HepG2 (cell line): Measurements from ENCODE around the gene CS.

Experiments
- CTCF ChIP-seq: sonication (generic); formaldehyde crosslinking; IDR thresholded peaks from 2 replicates; pipeline ENCODE4 v1.5.0; 2020; ENCODE audit warnings: mild to moderate bottlenecking, missing genetic modification reagents, moderate library complexity
- ETV6 ChIP-seq: sonication (generic); formaldehyde crosslinking; conservative IDR thresholded peaks from 2 replicates; pipeline ENCODE4 v1.4.0; 2020; ENCODE audit warnings: missing genetic modification reagents
- GTF2F1 ChIP-seq: fragments of 150-350 bp; IDR thresholded peaks from 2 replicates; pipeline ENCODE4 v1.6.1; 2014; ENCODE audit warnings: low read length
- JUNB ChIP-seq: sonication (generic); formaldehyde crosslinking; IDR thresholded peaks from 2 replicates; pipeline ENCODE4 v1.8.0; 2022; ENCODE audit warnings: missing genetic modification reagents, mild to moderate bottlenecking, borderline replicate concordance
- POLR2A ChIP-seq, 2 experiments: IDR thresholded peaks; 2 replicates each; pipeline ENCODE4 v1.6.1; 2011; ENCODE audit warnings: low read depth in 2 of 2, low read length in 2 of 2, mild to moderate bottlenecking in 1 of 2, moderate library complexity in 1 of 2; ENCODE audit not compliant: insufficient read depth in 1 of 2
- PRDM10 ChIP-seq: sonication (generic); formaldehyde crosslinking; IDR thresholded peaks from 2 replicates; pipeline ENCODE4 v1.4.0; 2020; ENCODE audit warnings: low read depth, missing genetic modification reagents
- RAD21 ChIP-seq: fragments of 450-650 bp; formaldehyde crosslinking; IDR thresholded peaks from 2 replicates; pipeline ENCODE4 v1.5.0; 2020; ENCODE audit warnings: mild to moderate bottlenecking
- REST ChIP-seq, 2 experiments: IDR thresholded peaks; 2 replicates each; pipeline ENCODE4 v1.6.1; 2011 to 2012; ENCODE audit warnings: low read length in 2 of 2, borderline replicate concordance in 1 of 2, low read depth in 1 of 2, mild to moderate bottlenecking in 1 of 2, moderate library complexity in 1 of 2
- TCF12 ChIP-seq, 2 experiments: fragments of 450-650 bp in 1 of 2; sonication (generic) in 1 of 2; formaldehyde crosslinking in 1 of 2; IDR thresholded peaks; 2 replicates each; pipeline versions ENCODE4 v1.6.1 to v1.8.0; 2017 to 2022; ENCODE audit warnings: antibody characterized with exemption in 1 of 2, mild to moderate bottlenecking in 1 of 2, missing genetic modification reagents in 1 of 2, moderate library complexity in 1 of 2
- TEAD3 ChIP-seq: optimal IDR thresholded peaks from 2 replicates; pipeline ENCODE3; 2016; ENCODE audit warnings: borderline replicate concordance
- ZNF264 ChIP-seq: sonication (generic); formaldehyde crosslinking; IDR thresholded peaks from 2 replicates; pipeline ENCODE4 v1.4.0; 2020; ENCODE audit warnings: missing genetic modification reagents
- ZSCAN31 ChIP-seq: sonication (generic); formaldehyde crosslinking; IDR thresholded peaks from 2 replicates; pipeline ENCODE4 v1.5.0; 2020; ENCODE audit warnings: low read depth, mild to moderate bottlenecking, missing genetic modification reagents
- TF ChIP-seq, protein P1 (sequence below): sonication (generic); formaldehyde crosslinking; IDR thresholded peaks from 2 replicates; pipeline ENCODE4 v1.5.1; 2020; ENCODE audit warnings: mild to moderate bottlenecking, missing genetic modification reagents
- TF ChIP-seq, protein P2 (sequence below): IDR thresholded peaks from 2 replicates; pipeline ENCODE4 v1.6.1; 2012; ENCODE audit warnings: low read depth, low read length, improper control_type of control experiment

GRCh38 chr12:56224102-56224701 lies 75.9 kb downstream of the CS start, which contains the start of gene NABP2:
- TF ChIP-seq JUNB (CRISPR knock-in tag) (no peak), GTF2F1 (no peak), REST (IDR thresholded peaks at IDR 0.05; ENCODE audit: borderline replicate concordance in 1 of 2, low read depth in 1 of 2, low read length in 2 of 2) (peak in 1 of 2 experiments; percentile 53; a peak in 1 of 4 replicates), ZNF264 (0 out of 2 replicates have a peak, but pooled peaks have one; percentile 5), ZSCAN31 (CRISPR knock-in tag) (peak; percentile 60; the same call in 1 of the 2 replicates), PRDM10 (peak; percentile 58; the same call in 1 of the 2 replicates), ETV6 (no peak; the same call in 1 of the 2 replicates), TCF12 (IDR thresholded peaks at IDR 0.05) (no peak), TCF12 (CRISPR knock-in tag; IDR thresholded peaks at IDR 0.05) (no peak), POLR2A (IDR thresholded peaks at IDR 0.05; ENCODE audit: insufficient read depth in 1 of 2, low read depth in 2 of 2, low read length in 2 of 2) (no peak), RAD21 (CRISPR knock-in tag) (peak; percentile 80), CTCF (peak; percentile 93), TEAD3 (peak; percentile 90)
- TF ChIP-seq, protein P1, sequence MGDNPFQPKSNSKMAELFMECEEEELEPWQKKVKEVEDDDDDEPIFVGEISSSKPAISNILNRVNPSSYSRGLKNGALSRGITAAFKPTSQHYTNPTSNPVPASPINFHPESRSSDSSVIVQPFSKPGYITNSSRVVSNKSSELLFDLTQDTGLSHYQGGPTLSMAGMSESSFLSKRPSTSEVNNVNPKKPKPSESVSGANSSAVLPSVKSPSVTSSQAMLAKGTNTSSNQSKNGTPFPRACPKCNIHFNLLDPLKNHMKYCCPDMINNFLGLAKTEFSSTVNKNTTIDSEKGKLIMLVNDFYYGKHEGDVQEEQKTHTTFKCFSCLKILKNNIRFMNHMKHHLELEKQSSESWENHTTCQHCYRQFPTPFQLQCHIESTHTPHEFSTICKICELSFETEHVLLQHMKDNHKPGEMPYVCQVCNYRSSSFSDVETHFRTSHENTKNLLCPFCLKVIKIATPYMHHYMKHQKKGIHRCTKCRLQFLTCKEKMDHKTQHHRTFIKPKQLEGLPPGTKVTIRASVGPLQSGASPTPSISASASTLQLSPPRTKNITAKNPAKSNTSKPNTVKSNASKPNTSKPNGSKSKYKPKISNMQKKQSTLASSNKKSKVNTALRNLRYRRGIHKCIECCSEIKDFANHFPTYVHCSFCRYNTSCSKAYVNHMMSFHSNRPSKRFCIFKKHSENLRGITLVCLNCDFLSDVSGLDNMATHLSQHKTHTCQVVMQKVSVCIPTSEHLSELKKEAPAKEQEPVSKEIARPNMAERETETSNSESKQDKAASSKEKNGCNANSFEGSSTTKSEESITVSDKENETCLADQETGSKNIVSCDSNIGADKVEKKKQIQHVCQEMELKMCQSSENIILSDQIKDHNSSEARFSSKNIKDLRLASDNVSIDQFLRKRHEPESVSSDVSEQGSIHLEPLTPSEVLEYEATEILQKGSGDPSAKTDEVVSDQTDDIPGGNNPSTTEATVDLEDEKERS (CRISPR knock-in tag): peak; percentile 24; the same call in 1 of the 2 replicates
- TF ChIP-seq, protein P2, sequence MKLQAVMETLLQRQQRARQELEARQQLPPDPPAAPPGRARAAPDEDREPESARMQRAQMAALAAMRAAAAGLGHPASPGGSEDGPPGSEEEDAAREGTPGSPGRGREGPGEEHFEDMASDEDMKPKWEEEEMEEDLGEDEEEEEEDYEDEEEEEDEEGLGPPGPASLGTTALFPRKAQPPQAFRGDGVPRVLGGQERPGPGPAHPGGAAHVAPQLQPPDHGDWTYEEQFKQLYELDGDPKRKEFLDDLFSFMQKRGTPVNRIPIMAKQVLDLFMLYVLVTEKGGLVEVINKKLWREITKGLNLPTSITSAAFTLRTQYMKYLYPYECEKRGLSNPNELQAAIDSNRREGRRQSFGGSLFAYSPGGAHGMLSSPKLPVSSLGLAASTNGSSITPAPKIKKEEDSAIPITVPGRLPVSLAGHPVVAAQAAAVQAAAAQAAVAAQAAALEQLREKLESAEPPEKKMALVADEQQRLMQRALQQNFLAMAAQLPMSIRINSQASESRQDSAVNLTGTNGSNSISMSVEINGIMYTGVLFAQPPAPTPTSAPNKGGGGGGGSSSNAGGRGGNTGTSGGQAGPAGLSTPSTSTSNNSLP: no peak; the same call in 1 of the 2 replicates
